Muscle of arm (tissue), 12 donors: ENCODE measurements around the gene KIAA1671. TPM values are rescaled to one million over a fixed set of nuclear protein-coding genes. Genes with fewer than 3 reads are reported as not detected.
"Not testable (repeated sequence)": the region's sequence is repeated elsewhere in the genome, so short reads cannot be mapped to it uniquely, and the experiment has no call there.

Source experiments
- DNase-seq: peaks from one replicate; pipeline ENCODE4 v3.0.0-alpha.2; 2013
- polyA plus RNA-seq, 12 donors: library from polyadenylated mRNA; unstranded; fragments of 120-200 nt; gene quantifications; one replicate each; pipeline ENCODE4 v1.2.1, GENCODE V29; 2013; ENCODE audit not compliant: insufficient read length in 12 of 12

The KIAA1671 gene
- polyA plus RNA-seq, 12 donors, result 22.8 to 48.6 (median 33.3) TPM; not detected in 1

DNA sequence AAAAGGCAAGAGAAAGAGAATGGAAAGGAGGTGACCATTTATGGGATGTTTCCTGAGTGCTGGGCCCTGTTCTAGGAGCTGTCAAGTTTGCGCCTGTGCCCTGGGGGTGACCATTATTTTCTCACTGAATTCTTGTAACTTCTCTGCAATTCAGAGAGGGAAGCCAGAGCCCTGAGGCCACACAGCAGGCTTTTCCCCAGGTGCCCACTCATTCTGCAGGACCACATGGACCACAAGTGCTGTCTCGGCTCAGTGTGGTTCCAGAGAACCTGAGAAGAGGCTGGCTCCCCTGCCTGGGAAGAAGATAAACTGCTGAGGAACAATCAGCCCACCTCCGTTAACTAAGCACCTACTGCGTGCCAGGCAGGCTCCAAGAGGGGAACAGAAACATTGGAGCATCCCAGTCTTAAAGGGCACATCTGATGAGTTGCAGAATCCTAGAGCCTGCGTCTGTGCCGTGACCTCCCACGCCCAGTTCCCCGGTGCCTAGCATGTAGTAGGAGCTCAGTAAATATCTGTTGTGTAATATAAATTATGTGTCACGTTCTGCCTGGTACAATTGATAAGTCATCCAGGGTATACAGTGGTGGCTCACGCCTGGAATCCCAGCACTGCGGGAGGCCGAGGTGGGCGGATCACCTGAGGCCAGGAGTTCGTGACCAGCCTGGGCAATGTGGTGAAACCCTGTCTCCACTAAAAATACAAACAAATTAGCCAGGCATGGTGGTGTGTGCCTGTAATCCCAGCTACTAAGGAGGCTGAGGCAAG lies 215.5 kb downstream of the KIAA1671 start:
- no peak for DNase-seq

DNA sequence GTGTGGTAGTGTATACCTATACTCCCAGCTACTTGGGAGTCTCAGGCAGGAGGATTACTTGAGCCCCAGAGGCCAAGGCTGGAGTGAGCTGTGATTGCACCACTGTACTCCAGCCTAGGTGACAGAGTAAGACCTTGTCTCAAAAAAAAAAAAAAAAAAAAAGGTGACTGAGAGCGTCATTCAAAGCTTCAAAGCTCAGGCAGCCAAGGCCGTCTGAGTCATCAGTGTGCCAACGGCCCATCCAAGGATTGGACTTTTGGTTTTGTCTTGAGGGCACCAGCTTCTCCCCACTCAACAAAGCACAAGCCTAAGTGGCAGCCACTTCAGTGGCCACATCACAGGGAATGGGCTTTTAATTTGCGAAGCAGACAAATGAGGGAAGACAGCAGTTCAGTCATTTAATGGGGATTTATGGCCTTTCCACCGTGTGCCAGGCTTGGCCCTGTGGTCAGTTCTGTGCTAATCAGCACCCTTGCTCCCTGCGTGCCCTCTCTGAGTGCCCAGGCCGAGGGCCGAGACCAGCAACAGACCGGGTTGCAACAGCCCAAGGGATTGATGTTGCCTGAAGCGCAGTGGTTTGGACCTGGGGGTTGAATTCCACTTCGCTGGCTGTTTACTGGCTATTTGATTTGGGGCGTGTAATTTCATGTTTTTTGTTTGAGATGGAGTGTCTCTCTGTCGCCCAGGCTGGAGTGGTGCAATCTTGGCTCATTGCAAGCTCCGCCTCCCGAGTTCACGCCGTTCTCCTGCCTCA lies 216.9 kb downstream of the KIAA1671 start:
- no peak for DNase-seq

DNA sequence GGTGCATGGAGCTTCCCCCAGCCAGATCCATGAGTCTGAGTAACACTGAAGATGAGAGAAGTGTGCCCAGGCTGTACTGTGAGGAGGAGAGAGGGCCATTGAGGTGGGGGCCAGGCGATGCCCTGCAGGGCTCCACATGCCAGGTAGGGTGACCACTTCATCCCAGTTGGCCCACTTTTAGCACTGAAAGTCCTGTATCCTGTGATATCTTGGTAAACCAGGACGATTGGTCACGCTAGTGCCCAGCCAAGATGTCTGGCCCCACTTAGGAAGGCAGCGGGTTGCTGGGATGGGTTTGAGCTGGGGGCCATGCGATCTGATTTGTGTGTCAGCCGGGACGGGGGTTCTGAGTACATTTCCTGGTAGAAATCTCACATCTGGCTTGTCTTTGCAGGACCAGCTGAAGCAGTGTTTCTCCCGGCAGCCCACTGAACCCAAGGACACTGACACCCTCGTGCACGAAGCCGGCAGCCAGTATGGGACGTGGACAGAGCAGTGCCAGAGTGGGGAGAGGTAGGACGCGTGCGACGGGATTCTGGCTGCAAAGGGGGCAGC lies 218.0 kb downstream of the KIAA1671 start:
- no peak for DNase-seq

DNA sequence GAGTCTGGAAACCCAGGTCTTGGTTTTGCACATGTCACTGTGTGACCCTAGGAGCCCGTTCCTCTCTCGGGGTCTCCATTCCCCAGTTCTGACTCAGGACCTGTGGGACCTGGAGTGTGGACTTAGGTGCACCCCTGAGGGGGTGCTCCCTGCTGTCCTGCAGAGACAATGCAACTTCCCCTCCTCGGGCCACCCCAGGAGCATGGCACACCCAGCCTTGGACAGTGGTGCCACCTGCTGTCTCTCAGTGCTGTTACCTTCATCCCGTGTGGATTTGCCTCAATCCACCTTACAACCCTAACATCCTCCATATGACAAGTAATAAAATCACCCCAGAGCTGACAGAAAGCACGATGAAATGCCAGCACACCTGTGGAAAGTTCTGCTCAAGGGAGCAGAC lies 219.6 kb downstream of the KIAA1671 start:
- DNase-seq, result no peak

DNA sequence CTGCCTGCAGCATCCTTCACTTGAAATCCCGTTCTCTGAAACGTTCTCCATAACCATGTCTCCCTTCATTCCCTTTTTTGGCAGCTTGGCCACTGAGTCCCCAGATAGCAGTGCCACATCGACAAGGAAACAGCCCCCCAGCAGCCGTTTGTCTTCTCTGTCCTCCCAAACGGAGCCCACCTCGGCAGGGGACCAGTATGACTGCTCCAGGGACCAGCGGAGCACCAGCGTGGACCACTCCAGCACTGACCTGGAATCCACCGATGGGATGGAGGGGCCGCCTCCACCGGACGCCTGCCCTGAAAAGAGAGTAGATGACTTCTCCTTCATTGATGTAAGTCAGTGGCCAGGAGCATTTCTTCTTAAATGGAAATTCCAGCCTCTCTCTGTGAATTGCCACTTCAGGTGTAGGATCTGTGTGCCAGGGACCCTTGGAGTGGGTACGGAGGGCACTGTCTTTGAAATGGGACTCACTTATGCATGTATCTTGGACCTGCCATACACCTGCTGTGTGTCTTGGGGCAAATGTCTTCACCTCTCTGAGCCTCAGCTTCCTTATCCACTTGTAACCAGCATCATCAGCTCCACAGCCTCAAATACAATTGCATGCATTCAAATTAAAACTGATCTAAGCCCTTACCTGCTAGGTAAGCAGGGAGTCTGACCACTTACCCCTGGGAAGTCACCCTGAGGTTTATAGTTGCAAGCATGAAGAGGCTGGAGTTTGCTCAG lies 221.8 kb downstream of the KIAA1671 start:
- DNase-seq, result no peak

DNA sequence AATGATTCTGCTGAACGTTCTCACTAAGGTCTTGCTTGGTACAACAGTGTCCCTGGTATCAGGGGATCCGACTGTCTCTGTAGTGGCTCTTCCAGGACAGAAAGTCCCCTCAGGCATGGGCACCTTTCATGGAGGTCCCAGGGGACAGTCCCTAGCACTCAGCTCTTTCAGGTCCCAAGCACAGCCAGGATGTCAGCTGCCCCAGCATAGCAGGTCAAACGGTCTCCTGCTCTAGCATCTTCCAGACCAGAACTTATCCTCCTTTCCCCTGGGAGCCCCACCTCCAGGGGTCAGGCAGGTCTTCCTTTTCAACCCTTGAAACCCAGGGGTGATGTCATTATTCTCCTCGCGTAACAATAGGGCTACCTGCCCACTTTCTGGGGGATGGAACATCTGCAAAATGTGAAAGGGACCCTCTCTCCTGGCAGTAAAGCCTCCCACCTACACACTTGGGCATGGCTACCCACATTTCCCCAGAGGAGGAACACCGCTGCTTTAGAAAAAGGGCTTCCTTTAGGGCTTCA lies 222.4 kb downstream of the KIAA1671 start:
- DNase-seq, result no peak

DNA sequence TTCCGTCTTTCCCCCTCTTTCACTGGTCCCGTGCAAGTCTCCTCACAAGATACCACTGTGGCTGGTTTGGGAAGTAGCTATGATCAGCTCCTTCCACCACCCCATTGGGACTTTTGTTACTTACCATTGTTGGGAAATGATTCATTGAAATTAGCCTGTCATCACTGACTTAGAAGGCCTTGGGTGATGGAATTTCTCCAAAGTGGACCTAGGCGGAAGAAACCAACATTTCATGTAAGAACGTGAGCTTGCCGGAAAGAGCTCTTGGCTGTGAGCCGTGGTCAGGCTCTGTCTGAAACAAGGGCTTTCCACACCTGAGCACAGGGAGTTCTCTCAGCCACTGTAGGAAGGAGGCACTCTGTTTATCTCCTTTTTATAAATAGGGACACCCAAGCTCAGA lies 223.7 kb downstream of the KIAA1671 start:
- DNase-seq, result no peak

DNA sequence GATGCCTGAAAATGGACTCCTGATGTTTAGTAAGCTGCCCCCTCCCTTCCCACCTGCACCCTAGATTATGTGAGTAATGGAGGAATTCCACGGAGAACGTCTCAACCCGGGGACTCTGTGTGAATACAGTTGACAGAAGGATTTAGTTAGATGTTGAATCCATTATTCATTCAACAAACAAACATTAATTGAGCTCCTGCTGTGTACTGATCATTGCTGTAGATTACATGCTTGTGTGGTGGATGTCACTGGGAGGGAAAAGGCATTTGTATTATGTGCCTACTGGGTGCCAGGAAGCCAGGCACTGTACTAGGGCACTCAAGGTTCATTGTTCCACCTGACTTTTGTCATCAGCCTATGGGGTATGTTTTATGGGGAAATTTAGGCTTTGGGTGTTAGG lies 224.3 kb downstream of the KIAA1671 start:
- no peak for DNase-seq

DNA sequence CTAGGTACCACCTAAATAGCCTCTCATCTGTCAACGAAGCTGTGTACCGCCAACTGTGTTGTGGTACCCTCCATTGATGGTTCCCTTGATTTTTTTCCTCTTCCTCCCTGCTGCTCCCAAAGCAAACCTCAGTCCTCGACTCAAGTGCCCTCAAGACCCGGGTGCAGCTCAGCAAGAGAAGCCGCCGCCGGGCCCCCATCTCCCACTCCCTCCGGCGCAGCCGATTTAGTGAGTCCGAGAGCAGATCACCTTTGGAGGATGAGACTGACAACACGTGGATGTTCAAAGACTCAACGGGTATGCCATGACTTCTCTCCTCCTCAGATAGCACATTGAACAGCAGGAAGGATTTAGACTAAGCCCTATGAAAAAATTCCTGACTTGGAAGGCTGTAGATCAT lies 224.7 kb downstream of the KIAA1671 start:
- no peak for DNase-seq

DNA sequence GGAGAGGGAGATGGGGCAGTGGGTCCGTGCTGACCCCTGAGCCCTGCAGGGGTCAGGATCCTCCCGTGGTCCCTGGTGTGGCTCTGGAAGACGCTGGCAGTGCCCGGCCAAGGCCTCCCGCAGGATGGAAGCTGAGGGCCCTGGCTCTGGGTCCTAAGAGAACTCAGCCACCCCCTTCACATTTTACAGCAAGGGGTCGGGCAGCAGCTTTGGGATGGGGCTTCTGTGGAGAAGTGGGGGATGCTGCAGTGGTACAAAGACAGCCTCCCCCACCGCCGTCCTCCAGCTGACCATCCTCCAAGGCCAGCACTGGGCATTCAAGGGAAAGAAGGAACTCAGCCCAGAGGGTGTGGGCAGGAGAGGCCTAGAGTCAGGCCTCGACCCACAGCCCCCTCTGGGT lies 225.4 kb downstream of the KIAA1671 start:
- DNase-seq, result no peak

DNA sequence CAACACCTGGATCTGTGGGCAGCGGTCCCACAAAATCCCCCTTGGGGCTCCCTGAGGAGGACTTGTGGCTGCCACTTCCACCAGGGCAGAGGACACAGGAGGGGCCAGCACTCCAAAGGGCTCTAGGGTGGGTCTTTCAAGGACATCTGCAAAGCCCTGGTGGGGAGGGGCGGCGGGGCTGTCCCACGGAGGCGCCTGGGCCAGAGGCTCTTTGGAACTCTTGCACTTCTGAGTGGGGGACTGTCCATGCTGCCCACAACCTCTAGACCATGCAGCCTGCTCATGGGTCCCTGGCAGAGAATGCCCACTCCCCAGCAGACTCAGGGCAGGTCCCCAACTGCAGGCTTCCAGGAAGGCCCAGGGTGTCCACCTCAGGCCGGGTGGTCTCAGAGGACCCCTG lies 225.8 kb downstream of the KIAA1671 start:
- not testable (repeated sequence) for DNase-seq

DNA sequence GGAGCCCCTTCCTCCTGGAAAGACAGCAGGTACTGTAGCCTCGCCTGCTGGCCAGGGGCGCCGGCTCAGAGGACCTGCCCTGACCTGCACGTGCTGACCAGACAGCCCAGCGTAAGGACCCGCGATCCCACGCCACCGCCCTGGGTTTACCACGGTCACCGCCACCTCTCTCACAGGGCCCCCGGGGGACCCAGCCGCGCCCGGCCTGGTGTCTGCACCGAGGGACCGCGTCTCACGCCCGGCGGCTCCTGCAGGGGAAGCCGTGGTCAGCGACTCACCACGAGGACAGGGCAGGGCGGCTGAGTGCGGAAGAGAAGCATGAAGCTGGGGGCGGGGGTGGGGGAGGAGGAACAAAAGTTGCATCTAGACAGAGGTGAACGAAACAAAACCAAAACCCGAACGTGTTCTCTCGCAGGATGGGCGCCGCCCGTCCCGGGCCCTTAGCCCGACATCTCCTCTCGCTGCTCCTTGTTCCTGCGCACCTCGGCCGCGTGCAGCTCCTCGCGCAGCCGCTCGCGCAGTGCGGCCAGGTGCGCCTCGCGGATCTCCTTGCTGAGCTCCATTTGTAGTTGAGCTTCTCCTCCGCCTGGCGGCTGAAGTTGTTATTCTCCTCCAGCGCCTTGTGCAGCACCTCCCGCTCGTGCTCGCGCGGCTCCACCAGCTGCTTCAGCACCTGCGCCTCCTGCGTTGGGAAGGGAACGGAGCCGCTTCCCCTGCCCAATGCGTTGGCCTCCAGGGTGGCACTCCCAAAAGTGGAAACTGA lies 226.5 kb downstream of the KIAA1671 start:
- not testable (repeated sequence) for DNase-seq

DNA sequence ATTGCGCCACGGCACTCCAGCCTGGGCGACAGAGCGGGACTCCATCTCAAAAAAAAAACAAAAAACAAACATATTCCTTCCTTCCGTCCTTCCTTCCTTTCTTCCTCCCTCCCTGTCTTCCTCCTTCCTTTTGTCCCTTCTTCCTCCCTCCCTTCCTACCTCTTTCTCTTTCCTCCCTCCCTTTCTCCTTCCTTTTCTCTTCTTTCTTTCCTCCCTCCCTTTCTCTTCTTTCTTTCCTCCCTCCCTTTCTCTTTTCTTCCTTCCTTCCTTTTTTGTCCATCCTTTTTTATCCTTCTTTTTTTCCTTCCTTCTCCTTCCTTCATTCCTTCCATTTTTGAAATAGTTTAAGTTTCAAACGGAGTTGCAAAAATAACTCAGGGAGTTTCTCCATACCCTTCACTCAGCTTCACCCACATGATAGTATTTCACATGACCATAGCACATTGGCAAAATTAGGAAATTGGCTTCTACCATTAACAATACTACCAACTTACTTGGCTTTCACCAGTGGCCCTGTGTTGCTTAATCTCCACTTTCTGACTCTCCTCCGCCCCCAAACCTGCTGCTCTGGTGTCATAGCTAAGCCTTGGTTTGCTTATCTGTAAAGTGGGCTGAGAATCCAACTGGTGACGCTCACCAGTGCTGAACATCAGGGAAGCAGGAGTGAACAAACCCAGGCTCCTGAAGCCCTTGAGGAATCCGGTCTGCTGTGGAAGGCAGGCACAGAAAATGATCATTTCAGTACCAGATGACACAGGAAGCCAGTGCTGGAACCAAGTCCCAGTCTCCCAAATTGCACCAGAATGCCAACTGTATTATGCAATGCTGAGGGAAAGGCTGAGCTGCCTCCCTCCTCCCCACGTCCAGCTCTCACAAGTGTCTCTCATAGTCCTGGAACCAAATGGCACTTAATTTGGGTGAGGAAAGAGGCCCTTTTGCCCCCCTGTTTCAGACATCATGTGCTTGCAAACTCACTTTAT lies 229.9 kb downstream of the KIAA1671 start:
- no peak for DNase-seq

DNA sequence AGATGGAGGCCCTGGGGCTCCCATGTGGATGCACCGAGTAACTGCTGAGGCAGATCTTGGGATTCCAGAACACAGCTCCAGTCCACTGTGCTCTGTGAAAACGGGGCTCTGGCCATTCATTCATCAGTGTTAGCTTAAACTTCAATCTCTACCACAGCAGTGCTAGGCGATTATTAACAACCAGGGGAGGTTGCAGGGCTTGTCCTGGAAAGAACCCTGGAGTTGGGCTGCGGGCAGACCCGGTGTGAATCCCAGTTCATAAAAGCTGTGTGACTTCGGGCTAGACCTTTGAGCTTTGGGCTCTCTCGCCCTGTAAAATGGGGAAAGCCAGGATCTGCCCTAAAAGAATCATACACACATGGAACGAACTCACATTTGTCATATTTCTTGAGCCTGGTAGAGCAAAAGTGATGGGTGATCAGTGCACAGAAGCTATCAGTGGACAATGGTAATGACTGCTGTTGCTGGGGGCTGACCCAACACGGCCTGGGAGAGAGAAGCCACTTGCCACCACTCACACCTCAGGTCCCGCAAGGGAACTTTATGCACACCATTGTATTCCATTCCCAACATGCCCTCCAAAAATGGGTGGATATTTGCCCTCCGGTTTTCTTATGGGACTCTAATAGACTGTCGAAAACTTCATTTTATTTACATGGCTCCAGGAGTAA lies 231.6 kb downstream of the KIAA1671 start:
- DNase-seq, result no peak

DNA sequence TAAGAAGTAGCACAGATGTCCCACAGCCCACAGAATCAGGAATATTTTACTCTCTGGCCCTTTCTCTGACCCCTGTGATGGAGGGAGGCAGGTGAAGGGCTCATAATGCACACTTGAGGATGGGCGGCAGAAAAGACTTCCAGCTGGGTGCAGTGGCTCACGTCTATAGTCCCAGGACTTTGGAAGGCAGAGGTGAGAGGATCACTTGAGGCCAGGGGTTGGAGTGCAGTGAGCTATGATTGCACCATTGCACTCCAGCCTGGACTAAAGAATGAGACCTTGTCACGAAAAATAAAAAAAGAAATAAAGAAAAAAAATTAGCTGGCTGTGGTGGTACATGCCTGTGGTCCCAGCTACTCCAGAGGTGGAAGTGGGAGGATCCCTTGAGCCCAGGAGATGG lies 233.6 kb downstream of the KIAA1671 start:
- DNase-seq, result no peak

DNA sequence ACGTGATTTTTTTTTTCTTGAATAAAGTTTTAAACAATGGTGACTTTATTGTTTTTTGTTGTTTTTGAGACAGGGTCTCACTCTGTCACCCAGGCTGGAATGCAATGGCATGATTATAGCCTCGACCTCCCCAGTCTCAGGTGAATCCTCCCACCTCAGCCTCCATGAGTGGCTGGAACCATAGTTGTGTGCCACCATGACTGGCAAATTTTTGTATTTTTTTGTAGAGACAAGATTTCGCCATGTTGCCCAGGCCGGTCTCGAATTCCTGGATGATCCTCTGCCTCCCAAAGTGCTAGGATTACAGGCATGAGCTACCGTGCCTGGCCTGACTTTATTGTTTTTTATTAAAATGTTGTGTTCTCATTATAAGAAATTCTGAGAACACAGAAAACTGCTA lies 235.0 kb downstream of the KIAA1671 start:
- DNase-seq, result no peak

DNA sequence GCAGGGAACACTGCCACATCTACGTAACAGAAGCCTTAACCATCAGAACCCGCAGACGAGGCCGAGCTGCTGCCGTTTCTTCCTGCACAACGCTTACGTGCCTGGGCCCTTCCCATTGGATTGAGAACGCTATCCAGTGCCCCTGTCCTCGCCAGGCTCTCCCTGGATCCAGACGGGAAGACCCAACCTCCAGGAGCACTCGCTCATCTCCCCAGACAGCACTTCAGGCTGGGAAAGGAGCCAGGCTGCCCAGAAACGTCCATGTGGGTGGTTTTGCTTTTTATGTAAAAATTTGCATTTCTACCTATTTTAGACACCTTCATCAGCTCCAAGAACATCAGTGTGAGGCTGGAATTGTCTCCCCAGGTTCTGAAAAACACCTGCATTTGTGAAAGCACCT lies 239.9 kb downstream of the KIAA1671 start:
- no peak for DNase-seq

DNA sequence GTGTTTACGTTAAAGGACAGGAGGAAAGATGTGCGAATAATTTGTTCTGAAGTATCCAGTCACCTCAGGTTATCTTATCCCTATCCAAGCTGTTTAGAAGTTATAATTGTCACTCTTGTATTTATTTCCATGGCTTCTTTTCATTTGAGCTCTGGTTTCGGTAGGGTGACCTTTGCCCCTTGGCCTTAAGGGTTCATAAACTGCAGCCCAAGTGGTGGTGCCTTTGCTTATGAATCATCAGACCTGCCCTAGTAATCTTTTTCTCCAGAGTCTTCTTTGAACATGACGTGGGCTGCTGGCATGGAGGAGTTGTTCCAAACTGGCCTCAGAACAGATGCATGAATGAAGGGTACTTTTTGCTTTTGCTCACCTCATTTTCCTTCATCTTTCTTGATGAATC lies 240.6 kb downstream of the KIAA1671 start:
- DNase-seq, result no peak

DNA sequence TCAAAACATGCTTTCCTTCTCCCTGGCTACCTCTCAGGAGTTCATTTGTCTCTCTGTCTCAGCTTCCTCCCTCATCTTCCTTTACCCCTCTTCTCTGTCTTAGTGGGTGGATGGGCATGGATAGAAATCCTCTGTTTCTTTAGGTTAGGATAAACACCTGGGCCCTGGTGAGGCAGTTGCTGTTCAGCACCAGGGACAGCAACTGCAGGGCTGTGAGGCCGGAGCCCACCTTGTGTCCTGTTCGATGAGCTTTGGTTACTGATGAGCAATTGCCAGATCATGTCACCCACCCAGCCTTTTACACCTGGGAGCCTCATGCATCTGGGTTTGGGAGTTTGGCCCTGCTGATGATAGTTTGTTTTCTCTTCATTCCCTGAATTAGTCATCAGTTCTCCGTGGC lies 241.0 kb downstream of the KIAA1671 start:
- DNase-seq, result no peak

DNA sequence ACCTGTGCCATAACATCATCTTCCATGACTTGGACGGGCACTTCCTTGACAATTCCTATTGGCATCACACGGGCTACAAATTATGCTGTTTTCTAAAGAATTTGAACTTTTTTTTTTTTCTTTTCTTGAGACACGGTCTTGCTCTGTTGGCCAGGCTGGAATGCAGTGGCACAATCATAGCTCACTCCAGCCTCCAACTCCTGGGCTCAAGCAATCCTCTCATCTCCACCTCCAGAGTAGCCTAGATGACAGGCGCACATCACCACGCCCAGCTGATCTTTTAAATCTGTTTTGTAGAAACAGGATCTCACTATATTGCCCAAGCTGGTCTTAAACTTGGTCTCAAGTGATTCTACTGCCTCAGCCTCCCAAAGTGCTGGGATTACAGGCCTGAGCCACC lies 243.8 kb downstream of the KIAA1671 start:
- DNase-seq, result no peak
